NB4 (cell line): ENCODE measurements around the gene PON1.

Experiments
- DNase-seq: peaks from one replicate; pipeline ENCODE4 v3.0.0; 2010; ENCODE audit warnings: low read depth
- H3K4me3 ChIP-seq: one replicate; pipeline ENCODE4 v1.5.1; 2011; ENCODE audit warnings: mild to moderate bottlenecking, low read depth, low read length, moderate library complexity
- CTCF ChIP-seq: IDR thresholded peaks from one replicate; pipeline ENCODE4 v1.5.1; 2012; ENCODE audit warnings: low read depth, low read length
- MAX ChIP-seq: IDR thresholded peaks from 2 replicates; pipeline ENCODE4 v1.6.1; 2011; ENCODE audit warnings: low read depth, low read length
- MYC ChIP-seq: IDR thresholded peaks from 2 replicates; pipeline ENCODE4 v1.6.1; 2011; ENCODE audit warnings: low read depth, low read length
- POLR2A ChIP-seq: IDR thresholded peaks from 2 replicates; pipeline ENCODE4 v1.6.1; 2011; ENCODE audit warnings: mild to moderate bottlenecking; ENCODE audit not compliant: insufficient read length; ENCODE audit errors: extremely low read depth

The PON1 gene

GRCh38 chr7:95357623-95358022 lies 33.3 kb upstream of the PON1 start:
- no peak for DNase-seq
- no peak overlapping the region for H3K4me3 ChIP-seq
- TF ChIP-seq CTCF (no peak), MAX (no peak), MYC (no peak), POLR2A (no peak)

GRCh38 chr7:95342642-95343307 lies 18.4 kb upstream of the PON1 start:
- no peak for DNase-seq
- no peak overlapping the region for H3K4me3 ChIP-seq
- TF ChIP-seq MAX = no peak
- no peak for TF ChIP-seq CTCF
- no peak for TF ChIP-seq POLR2A
- TF ChIP-seq MYC = no peak

- DNase-seq = no peak
- TF ChIP-seq MAX (no peak), MYC (no peak), CTCF (no peak), POLR2A (no peak)
- H3K4me3 ChIP-seq = no peak overlapping the region
Observed at GRCh38 chr7:95342029-95342428, 17.7 kb upstream of the PON1 start.

DNA sequence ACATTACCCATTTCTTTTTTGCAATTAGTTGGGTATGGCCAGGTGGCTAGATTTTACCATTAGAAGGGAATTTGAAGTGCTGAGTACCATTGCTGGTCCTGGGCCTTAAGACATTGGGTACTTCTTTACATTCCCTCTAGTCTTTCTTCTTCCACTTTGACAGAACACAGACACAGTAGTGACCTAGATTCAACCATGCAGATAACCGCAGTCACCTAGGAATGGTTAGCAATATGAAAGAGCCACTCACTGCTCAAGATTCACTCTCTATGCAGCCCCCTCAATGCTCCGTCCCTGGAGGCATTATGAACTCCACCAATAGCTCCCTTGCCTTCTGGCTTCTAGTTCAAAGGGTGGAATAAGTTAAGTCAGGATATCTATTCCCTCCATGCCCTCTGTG lies 16.2 kb upstream of the PON1 start:
- H3K4me3 ChIP-seq = no peak overlapping the region
- TF ChIP-seq MAX = no peak
- TF ChIP-seq POLR2A = no peak
- TF ChIP-seq CTCF = no peak
- no peak for TF ChIP-seq MYC
- DNase-seq = no peak

DNA sequence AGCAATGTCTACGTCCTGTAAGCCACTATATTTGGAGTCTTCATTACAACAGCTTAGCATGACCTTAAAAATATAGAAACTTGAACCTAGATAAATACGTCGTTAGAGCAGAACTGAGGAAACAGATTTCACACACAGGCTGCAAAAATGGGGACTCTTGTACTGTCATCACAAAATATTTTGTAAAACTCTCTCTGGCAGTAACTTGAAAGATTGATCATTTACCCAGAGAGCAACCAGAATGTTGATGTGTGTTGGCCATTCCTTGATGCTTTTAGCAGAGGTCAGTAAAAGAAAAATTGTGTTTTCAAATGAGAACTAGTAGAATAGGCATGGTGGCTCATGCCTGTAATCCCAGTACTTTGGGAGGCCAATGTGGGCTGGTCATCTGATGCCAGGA lies 14.5 kb upstream of the PON1 start:
- DNase-seq = no peak
- no peak for TF ChIP-seq POLR2A
- no peak overlapping the region for H3K4me3 ChIP-seq

DNA sequence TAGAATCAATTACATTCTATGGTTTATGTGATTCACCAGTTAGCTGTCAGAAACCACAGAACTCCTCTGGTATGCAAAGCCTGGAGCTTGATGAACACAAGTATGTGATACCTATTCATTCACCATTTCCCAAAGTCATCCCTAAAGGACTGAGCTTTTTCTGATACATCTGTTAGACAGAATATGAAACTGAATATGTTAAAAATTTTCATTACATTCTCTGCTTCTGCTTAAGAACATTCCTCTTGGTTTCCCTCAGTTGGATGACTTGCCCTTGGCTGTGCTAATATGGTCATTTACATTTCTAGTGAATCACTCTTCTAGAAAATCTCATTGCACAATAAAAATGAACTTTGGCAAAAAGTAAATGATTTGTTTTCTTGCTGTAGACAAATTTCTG lies 10.8 kb upstream of the PON1 start:
- TF ChIP-seq POLR2A (no peak), MAX (no peak), CTCF (no peak), MYC (no peak)
- H3K4me3 ChIP-seq = no peak overlapping the region
- no peak for DNase-seq
